HTERT RPE-1 (cell line): Measurements from ENCODE around the gene CMTR1.

ENCODE experiments used
- in situ Hi-C: fragments of 300-500 bp; cut with MboI; formaldehyde crosslinking; loops from 4 replicates; pipeline ENCODE4 v1.14.3; 2020; ENCODE audit warnings: low sequenced_read_pairs

CMTR1 gene

DNA sequence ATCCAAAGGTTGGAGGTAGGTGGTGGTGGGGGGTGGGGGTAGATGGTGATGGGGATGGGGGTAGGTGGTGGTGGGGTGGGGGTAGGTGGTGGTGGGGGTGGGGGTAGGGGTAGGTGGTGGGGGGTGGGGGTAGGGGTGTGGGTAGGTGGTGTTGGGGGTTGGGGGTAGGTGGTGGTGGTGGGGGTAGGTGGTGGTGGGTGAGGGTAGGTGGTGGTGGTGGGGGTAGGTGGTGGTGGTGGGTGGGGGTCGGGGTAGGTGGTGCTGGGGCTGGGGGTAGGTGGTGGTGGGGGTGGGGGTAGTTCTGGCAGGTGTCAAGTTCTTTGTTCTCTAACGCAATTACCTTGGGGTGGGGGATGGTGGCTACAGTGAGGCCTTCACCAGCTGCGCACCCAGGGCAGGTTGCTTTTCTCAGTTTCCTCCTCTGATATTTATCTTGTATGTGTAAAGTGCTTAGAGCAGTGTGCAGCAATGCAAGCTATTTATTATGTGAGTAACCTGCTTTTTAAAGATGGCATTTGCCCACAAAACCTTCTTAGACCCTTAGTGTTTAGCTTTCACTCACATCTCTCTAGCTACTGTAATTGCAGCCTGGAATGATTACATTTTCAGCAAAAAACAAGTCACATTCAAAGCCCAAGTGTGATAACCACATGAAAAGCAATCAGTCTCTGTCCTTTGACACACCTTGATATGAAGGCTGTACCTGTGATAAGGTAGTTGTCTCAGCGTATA is 74.8 kb downstream of the CMTR1 start:
- in situ Hi-C loops, result no loop called here

DNA sequence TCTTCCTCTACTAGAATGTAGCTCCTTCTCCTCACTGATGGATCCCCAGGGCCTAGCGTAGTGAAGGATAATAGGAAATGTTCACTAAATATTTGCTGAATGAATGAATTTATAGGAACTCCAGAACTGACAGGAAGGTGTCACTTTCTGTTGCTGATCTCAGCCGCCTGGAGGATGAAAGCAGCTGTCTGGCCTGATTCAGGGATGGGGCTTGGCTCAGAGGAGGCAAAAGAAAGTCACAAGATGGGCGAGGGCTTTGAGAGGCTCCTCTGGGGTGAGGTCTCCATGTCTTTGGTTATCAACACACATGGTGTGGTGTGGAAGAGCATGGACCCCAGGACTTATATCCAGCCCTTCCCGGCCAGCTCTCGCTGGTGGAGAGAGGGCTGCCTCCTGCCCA is 78.2 kb downstream of the CMTR1 start:
- in situ Hi-C loops, result no loop called here

DNA sequence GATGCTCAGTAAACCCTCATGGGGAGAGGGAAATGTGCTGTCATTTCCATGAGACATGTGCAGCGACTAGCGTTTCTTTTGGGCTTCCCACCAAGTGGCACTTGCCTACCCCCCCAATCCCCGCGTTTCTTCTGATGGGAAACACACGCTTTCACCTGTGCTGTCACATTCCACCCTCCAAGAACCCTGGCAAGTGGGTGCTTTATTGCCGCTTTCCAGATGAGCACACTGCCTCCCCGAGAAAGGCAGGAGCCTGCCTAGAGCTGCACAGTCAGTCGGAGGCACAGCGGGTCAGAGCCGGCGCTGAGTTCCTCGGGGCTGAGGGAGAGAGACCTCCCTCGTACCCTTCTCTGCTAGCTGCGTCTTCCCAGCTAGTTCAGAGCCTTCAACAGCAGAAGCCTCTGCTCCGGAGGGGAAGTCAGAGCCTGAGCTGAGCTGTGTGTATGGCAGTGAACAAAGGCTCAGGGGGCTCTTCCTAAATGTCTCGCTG is 78.9 kb downstream of the CMTR1 start:
- in situ Hi-C loops, result no loop called here

DNA sequence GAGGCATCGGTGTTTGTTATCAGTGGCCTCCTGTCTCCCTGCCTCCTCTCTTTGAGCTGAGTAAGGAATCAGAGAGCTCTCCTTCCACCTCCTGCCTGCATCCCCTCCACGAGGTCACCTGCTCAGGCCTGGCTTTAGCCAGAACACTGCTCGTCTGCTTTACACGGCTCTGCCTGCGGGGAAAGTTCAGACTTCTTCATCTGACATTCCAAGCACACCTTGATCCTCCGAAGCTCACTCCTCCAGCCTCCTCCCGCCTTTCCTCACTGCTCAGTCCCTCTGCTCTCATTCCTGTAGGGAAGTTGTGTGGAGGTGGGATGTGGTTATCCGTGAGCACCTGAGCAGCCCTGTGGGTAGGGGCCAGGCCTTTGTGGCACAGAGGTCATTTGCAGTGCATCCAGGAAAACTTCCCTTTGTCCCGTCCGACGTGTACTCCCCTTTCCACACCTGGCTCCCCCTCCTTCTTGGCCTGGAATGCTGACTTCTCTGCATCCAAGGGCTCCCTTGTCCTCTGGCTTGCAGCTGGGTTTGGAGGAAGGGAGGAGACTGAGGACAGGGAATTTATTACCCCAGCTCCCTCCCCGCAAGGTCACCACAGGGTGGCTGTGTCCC is 79.5 kb downstream of the CMTR1 start:
- in situ Hi-C loops, result no loop called here

DNA sequence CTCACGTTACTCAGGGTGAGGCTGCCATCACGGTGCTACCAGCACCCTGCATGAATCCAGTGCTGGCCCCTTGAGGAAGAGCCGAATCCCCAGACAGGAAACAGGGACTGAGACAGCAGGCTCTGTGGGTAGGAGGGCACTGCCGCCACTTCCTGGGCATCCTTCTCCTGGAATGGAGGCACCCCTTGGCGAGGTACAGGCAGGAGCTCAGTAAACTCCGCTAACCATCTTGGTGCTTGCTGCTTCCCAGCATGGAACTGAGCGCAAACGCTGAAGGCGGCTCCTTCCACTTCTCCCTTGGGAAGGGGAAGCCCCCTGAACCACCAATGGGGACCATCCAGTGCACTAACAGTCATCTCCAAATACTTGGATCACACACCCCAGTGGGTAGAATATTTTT is 80.1 kb downstream of the CMTR1 start:
- in situ Hi-C loops, result no loop called here

DNA sequence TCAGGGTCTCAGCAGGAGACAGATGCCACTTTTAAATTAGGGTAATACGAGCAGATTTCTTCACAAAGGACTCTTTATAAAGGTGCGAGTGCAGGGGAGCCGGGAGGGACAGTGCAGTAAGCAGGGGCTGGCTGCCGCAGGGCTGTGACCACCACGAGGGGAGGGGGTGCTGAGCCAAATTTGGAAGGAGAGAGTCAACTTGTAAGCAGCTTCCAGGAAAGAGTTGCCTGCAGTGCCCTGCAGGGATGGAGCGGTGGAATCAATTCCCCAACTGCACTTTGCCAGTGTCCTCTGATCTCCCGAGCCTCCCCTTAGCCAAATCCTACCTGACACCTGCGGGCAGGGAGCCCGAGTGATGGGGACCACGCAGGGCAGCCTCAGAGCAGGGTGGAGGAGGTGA is 80.6 kb downstream of the CMTR1 start:
- in situ Hi-C loops, result no loop called here

DNA sequence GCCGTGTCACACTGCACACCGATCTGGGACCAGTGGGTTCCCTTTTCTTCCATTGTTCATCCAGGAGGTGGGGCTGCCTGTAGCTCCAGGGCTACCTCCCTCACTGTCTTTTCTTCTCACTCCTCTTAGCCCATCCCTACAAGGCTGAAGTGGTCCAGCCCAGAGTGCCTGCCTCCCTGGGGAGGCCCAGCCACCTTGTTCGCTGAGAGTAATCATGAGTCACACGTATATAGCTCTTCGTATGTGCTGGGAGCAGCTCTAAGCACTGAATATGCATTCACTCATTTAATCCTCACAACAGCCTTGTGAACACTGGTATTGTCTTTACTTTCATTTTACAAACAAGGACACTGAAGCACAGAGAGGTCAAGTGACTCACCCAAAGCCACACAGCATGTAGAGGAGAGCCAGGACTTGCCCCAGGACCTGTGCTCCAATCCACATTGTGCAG is 81.3 kb downstream of the CMTR1 start:
- in situ Hi-C loops, result no loop called here

- in situ Hi-C loops, result no loop called here
Measured at GRCh38 chr6:37514837-37515236, 81.8 kb downstream of the CMTR1 start.

DNA sequence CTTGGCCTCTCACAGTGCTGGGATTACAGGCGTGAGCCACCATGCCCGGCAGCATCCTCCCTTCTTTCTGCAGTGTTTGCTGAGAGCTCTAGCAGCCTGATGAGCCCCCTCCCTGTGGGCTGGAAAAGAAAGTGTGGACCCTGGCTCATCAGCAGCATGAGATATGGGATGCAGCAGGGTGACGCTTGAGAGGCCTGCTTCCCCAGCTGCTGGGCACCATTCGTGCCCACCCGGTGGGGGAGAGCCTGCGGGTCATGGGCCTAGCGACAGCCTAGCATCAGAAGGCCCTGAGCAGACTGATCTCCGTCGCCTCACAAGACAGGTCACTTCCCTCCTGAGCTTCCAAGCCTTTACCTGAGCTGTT is 82.7 kb downstream of the CMTR1 start:
- in situ Hi-C loops, result no loop called here

DNA sequence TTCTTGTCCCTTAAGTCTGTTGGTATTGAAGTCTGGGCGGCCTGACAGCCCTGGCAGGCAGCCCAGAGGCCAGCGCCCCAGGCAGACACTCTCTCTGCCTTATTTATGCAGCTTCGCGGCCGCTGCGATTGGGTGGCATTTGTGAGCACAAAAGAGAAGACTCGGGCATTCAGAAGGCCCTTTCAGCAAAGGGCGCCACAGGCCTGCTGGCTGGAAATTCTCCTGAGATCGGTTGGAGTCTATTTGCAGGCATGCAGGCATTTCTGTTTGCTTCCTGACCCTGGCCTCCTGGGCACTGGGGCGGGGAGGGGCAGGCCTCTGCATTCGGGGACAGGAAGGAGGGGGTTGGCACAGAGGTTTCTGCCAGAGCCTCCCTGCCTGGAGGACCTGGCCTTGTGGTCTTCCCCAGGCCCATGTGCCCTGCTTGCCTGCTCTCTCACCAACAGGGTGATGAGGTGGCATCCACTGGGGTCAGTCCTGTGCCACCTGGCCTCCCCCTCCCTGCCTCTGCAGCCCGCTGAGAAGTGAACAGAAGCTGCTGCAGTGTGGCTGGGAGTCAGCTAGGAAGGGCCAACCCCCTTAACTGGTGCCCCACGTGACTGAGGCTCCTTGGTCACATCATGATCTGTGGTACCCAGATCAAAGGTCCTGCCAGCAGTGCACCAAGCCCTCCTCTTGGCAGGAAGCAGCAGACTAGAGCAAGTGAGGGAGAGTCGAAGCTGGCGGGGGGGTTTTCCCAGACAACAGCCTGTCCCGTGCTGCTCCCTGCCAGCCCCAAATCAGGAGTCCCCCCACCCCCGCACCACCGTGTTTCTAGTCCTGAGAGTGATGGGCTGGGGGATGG is 83.3 kb downstream of the CMTR1 start:
- in situ Hi-C loops, result no loop called here

DNA sequence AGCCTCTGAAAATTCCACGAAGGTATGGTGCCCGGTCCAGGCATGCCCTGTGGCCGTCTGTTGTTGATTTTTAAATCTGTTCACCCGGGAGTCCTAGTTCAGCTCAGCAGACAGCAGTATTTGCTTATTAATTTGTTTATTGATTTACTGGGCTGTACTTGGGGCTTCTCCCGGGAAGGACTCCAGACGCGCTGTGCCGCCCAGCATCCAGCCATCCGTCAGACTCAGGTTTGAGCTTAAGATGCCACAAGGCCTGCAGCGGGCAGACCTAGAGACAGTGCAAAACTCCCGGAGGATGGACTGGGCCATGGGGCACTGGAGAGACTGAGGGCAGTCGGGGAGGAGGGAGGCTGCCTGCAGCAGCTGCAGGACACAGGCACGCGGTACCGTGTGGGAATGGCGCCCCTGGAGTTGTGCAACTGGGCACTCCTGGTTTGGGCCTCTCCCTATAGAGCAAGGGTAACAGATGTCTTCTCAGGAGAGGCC is 83.9 kb downstream of the CMTR1 start:
- in situ Hi-C loops, result no loop called here

GRCh38 chr6:37517411-37517812 is 84.4 kb downstream of the CMTR1 start:
- in situ Hi-C loops, result no loop called here

- in situ Hi-C loops, result no loop called here
Measured at GRCh38 chr6:37518116-37518515, 85.1 kb downstream of the CMTR1 start.

DNA sequence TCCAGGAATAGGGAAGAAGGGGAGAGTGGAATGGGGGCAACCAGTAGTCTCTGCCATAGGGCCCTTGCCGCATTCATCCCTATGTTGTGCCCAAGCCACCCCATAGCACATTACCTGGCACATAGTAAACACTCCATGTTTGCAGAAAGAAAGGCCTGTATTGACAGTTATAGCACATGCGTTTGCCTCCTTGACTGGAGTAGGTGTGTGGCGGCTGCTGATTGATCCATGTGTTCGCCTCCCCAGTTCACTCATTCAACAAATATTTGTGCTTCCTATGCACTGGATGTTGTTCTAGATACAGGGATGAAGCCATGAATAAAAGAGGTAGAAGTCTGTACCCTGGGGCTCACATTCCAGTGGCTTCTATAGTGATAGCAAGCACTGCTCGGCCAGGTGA is 86.4 kb downstream of the CMTR1 start:
- in situ Hi-C loops, result no loop called here

DNA sequence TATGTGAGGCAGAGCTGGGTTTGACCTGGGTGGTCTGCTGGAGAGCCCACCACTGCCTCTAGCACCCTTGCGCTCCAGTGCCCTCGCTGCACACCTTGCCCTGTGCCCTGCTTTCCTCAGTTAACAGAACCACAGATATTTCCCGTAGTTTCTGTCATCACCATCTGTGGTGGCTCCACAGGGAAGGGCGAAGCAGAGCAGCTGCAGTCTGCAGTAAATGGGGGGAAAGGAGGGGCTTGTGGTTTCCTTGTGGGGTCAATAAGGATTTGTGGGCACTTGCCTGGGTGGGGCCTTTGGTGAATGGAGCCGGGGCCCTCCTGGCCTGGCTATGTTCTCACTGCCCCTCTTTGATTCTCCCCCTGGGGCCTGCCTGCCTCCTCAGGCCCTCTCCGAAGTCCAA is 87.9 kb downstream of the CMTR1 start:
- in situ Hi-C loops, result no loop called here

DNA sequence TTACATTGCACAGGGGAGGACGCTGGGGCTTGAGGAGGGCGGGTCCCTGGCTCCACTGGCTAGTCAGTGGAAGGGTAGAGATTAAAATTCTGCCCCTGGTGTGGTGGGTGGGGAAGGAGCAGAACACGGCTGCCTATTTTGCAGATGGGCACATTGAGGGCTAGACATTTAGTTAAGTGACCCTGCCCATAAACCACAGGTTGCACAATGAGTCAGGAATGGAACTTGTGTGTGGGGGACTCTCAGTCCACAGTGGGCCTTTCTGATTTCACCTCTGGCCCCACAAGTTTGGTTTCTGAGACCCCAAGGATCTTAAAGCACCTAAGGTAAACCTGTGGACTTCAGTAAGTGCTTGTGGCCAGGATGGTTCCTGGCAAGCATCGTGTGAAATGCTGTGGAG is 88.7 kb downstream of the CMTR1 start:
- in situ Hi-C loops, result no loop called here

GRCh38 chr6:37522836-37523235 is 89.8 kb downstream of the CMTR1 start:
- in situ Hi-C loops, result no loop called here

GRCh38 chr6:37523412-37523811 is 90.4 kb downstream of the CMTR1 start:
- in situ Hi-C loops, result no loop called here

- in situ Hi-C loops, result no loop called here
Measured at GRCh38 chr6:37524025-37524969, 91.3 kb downstream of the CMTR1 start.

- in situ Hi-C loops, result no loop called here
Measured at GRCh38 chr6:37524970-37525318, 91.9 kb downstream of the CMTR1 start.
